C4-2B (cell line): ENCODE data around the gene DOCK9.

ENCODE experiments used
- H3K27ac ChIP-seq: fragments of 450-650 bp; 2 replicates; pipeline ENCODE4 v1.5.1; 2017
- ZFX ChIP-seq: fragments of 450-650 bp; IDR thresholded peaks from 2 replicates; pipeline ENCODE4 v1.6.1; 2017
- TF ChIP-seq, protein P1 (sequence below): fragments of 450-650 bp; conservative IDR thresholded peaks from 2 replicates; pipeline ENCODE4 v1.5.1; 2017; ENCODE audit warnings: mild to moderate bottlenecking

DOCK9 gene

DNA sequence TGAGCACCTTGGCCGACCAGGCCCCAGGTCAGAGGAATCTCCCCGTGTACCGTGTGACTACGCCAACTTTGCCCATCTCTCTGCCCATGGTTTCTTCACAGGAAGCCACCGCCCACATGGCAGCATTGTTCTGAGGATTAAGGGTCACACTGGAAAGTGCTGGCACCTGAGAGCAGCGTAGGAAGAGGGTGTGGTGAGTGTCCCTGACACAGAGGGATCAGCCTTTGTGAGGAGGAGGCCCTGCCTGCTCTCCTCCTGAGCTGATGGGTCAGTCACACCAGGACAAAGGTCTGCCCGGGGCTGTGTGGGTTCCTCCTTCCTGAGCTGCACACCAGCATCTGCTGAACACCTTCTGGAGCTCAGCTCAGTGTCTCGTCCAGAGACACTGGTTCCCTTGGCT is 193.2 kb downstream of the DOCK9 start:
- no peak for TF ChIP-seq ZFX
- TF ChIP-seq, protein P1, sequence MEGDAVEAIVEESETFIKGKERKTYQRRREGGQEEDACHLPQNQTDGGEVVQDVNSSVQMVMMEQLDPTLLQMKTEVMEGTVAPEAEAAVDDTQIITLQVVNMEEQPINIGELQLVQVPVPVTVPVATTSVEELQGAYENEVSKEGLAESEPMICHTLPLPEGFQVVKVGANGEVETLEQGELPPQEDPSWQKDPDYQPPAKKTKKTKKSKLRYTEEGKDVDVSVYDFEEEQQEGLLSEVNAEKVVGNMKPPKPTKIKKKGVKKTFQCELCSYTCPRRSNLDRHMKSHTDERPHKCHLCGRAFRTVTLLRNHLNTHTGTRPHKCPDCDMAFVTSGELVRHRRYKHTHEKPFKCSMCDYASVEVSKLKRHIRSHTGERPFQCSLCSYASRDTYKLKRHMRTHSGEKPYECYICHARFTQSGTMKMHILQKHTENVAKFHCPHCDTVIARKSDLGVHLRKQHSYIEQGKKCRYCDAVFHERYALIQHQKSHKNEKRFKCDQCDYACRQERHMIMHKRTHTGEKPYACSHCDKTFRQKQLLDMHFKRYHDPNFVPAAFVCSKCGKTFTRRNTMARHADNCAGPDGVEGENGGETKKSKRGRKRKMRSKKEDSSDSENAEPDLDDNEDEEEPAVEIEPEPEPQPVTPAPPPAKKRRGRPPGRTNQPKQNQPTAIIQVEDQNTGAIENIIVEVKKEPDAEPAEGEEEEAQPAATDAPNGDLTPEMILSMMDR: no peak
- H3K27ac ChIP-seq: no peak overlapping the region

DNA sequence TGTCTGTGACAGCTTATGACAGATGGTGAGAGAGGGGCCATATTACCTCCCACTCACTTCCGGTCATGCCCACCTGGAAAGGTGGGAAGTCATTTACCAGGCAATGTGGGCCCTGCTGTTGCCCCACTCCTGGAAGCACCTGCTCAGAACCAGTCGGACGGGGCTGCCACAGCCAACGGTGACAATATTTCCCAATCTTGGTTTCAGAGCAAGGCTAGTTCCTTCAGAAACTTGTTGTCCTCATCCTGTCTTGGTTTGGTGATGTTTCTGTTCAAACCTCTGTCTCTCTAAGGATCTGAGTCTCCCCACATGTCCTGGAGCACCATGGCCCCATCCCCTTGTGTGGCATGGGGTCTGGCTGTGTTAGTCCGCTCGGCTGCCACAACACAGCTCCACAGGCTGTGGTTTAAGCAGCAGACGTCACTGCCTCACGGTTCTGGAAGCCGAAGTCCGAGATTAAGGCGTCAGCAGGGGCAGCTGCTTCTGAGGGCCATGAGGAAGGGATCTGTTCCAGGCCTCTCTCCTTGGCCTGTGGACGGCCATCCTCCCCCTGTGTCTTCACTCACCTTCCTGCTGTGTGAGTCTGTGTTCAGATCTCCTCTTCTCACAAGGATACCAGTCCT is 193.9 kb downstream of the DOCK9 start:
- TF ChIP-seq ZFX: no peak
- TF ChIP-seq, protein P1: no peak
- no peak overlapping the region for H3K27ac ChIP-seq

DNA sequence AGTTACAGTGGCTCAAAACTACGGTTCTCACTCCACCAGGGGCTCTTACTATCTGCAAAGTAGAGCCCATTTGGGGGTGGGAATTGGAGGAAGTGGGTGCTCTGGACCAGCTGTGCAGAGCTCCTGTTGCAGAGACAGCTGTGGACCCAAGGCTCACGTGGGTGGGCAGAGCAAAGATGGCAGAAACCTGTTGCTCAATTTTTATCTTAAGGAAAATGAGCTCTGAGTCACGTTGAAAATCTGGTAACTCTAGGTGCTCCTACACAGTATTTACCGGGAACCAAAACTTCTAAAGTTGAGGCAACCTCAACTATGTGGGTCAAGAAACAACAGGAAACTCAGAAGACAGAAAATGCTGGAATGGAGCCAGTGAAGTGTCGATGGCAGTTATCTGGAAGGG is 195.2 kb downstream of the DOCK9 start:
- no peak for TF ChIP-seq ZFX
- TF ChIP-seq, protein P1: no peak
- H3K27ac ChIP-seq: no peak overlapping the region

DNA sequence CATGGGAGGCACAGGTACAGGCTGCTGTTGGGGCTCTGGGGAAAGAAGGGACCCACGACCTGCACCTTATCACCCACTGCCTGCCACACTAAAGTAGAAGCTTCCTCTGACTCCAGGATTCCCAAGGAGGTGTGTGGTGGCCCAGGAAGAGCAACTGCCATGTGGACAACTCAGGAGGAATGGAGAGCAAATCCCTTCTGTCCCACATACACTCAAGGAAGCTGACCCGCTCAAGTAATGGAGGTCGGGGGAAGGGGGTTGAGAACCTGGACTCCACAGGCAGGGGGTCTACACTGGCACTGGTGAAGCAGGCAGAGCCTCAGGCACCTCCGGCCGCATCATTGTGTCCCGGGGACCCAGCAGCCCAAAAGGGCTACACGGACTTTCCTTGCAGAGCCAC is 196.0 kb downstream of the DOCK9 start:
- no peak for TF ChIP-seq ZFX
- TF ChIP-seq, protein P1: no peak

DNA sequence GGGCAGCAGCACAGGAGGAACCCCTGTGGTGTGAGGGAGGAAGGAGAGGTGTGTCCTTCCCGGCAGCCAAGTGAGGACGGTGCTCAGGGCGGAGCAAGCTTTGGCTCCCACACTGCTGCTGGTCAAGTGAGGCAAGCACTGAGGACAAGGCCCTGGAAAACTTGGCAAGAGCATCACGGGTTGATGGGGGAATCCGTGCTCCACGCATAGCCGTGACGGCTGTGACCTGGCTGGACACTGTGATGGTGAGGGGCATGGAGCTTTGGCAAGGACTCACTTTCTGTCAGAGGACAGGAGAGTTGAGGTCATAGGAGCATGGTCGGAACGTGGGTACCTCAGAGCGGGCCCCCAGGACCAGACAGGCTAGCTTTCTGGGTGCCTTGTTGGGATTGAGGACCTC is 196.4 kb downstream of the DOCK9 start:
- TF ChIP-seq ZFX: no peak
- TF ChIP-seq, protein P1: no peak

More for the DNA sequence above, 196.0 kb downstream of the DOCK9 start:
- H3K27ac ChIP-seq: no peak overlapping the region

DNA sequence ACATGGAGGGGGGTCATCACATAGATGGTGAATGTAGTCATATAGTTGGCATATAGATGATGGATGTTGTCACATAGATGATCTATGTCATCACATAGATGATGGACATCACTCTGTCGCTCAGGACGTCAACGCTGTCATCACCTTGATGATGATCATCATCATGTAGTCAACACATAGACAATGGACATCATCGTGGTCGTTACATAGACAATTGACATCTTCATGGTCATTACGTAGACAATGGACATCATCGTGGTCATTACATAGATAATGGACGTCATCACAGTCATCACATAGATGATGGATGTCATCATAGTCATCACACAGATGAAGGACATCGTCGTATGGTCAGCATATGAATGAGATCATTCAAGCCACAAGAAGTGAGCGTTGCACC is 196.8 kb downstream of the DOCK9 start:
- no peak for TF ChIP-seq ZFX
- TF ChIP-seq, protein P1: no peak
- no peak overlapping the region for H3K27ac ChIP-seq

More for the DNA sequence above, 196.4 kb downstream of the DOCK9 start:
- H3K27ac ChIP-seq: no peak overlapping the region

DNA sequence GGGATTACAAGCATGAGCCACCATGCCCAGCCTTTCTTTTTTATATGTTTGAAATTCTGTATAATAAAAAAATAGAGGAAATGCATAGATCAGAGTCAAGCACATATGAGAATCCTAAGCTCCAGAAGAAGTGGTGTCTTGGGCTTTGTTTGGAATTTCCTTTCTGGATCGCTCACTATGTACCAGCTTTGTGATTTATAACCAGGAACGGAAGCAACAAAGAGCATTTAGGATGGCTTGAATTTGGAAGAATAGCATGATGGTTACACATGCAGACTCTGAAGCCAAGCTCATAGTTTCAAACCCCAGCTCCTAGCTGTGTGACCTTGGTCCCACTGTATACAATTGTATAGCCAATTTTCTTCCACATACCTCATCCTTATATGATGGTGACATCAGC is 197.4 kb downstream of the DOCK9 start:
- no peak overlapping the region for H3K27ac ChIP-seq
- no peak for TF ChIP-seq ZFX
- TF ChIP-seq, protein P1: no peak
